ENCODE measurements around the gene IRF4.

GRCh38 chr6:362924-363249, 28.7 kb upstream of the IRF4 start:
- TF ChIP-seq, protein P1, sequence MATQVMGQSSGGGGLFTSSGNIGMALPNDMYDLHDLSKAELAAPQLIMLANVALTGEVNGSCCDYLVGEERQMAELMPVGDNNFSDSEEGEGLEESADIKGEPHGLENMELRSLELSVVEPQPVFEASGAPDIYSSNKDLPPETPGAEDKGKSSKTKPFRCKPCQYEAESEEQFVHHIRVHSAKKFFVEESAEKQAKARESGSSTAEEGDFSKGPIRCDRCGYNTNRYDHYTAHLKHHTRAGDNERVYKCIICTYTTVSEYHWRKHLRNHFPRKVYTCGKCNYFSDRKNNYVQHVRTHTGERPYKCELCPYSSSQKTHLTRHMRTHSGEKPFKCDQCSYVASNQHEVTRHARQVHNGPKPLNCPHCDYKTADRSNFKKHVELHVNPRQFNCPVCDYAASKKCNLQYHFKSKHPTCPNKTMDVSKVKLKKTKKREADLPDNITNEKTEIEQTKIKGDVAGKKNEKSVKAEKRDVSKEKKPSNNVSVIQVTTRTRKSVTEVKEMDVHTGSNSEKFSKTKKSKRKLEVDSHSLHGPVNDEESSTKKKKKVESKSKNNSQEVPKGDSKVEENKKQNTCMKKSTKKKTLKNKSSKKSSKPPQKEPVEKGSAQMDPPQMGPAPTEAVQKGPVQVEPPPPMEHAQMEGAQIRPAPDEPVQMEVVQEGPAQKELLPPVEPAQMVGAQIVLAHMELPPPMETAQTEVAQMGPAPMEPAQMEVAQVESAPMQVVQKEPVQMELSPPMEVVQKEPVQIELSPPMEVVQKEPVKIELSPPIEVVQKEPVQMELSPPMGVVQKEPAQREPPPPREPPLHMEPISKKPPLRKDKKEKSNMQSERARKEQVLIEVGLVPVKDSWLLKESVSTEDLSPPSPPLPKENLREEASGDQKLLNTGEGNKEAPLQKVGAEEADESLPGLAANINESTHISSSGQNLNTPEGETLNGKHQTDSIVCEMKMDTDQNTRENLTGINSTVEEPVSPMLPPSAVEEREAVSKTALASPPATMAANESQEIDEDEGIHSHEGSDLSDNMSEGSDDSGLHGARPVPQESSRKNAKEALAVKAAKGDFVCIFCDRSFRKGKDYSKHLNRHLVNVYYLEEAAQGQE (IDR thresholded peaks at IDR 0.05; ENCODE audit: low read depth), result no peak
- TF ChIP-seq, protein P2, sequence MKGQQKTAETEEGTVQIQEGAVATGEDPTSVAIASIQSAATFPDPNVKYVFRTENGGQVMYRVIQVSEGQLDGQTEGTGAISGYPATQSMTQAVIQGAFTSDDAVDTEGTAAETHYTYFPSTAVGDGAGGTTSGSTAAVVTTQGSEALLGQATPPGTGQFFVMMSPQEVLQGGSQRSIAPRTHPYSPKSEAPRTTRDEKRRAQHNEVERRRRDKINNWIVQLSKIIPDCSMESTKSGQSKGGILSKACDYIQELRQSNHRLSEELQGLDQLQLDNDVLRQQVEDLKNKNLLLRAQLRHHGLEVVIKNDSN (IDR thresholded peaks at IDR 0.05), result no peak
- TF ChIP-seq EGR1 (IDR thresholded peaks at IDR 0.05), result no peak
- TF ChIP-seq, protein P3, sequence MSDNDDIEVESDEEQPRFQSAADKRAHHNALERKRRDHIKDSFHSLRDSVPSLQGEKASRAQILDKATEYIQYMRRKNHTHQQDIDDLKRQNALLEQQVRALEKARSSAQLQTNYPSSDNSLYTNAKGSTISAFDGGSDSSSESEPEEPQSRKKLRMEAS (IDR thresholded peaks at IDR 0.05), result no peak
- no peak for TF ChIP-seq RAD21 (IDR thresholded peaks at IDR 0.05; ENCODE audit: low read depth)
- no peak for TF ChIP-seq EP300 (IDR thresholded peaks at IDR 0.05; ENCODE audit: borderline replicate concordance)
- no peak for TF ChIP-seq TCF12 (IDR thresholded peaks at IDR 0.05; ENCODE audit: low read depth)
- TF ChIP-seq CEBPB (IDR thresholded peaks at IDR 0.05), result no peak
- no peak for TF ChIP-seq YY1 (IDR thresholded peaks at IDR 0.05; ENCODE audit: low read depth)
- no peak for TF ChIP-seq TAF1 (IDR thresholded peaks at IDR 0.05; ENCODE audit: low read depth)
- TF ChIP-seq TEAD4 (IDR thresholded peaks at IDR 0.05), result no peak
